GM12892 (cell line): ENCODE results near the gene BTBD7.

Source experiments
- POLR2A ChIP-seq: IDR thresholded peaks from 2 replicates; pipeline ENCODE4 v1.6.1; 2011; ENCODE audit warnings: low read depth, low read length, control low read depth
- POLR2AphosphoS5 ChIP-seq: IDR thresholded peaks from 2 replicates; pipeline ENCODE4 v1.6.1; 2011; ENCODE audit warnings: low read depth, low read length, control low read depth
- TAF1 ChIP-seq: IDR thresholded peaks from 2 replicates; pipeline ENCODE4 v1.6.1; 2011; ENCODE audit warnings: low read depth, mild to moderate bottlenecking, control low read depth, low read length, borderline replicate concordance

- no peak for TF ChIP-seq TAF1
- no peak for TF ChIP-seq POLR2A
- no peak for TF ChIP-seq POLR2AphosphoS5
These were observed 58.6 kb downstream of the BTBD7 start for GRCh38 chr14:93274055-93274806.
